HTR-8/SVneo (cell line): ENCODE results near the gene VRK2.
"Not testable (repeated sequence)": the region's sequence is repeated elsewhere in the genome, so short reads cannot be mapped to it uniquely, and the experiment has no call there.

Source experiments
- DNase-seq: peaks from one replicate; pipeline ENCODE4 v3.0.0; 2011; ENCODE audit warnings: low spot score, mixed read lengths; ENCODE audit not compliant: insufficient read length
- FAIRE-seq: peaks from 2 replicates; lab custom pipeline; 2011; peaks lifted over from hg19 to GRCh38; lab: Jason Lieb, UNC

Gene VRK2

GRCh38 chr2:58052978-58053377 lies 6.4 kb downstream of the VRK2 start:
- DNase-seq (no peak), FAIRE-seq (no peak)

GRCh38 chr2:58054264-58054663 lies 7.7 kb downstream of the VRK2 start:
- FAIRE-seq (no peak), DNase-seq (no peak)

- no peak for FAIRE-seq
- no peak for DNase-seq
Observed at GRCh38 chr2:58055033-58055786, 8.6 kb downstream of the VRK2 start.

- FAIRE-seq (no peak), DNase-seq (no peak)
Observed at GRCh38 chr2:58056192-58056916, 9.7 kb downstream of the VRK2 start.

- no peak for FAIRE-seq
- DNase-seq: no peak
Observed at GRCh38 chr2:58057707-58058530, 11.3 kb downstream of the VRK2 start.

- FAIRE-seq: no peak
- no peak for DNase-seq
Observed at GRCh38 chr2:58063641-58064040, 17.0 kb downstream of the VRK2 start.

GRCh38 chr2:58064086-58064485 lies 17.5 kb downstream of the VRK2 start:
- no peak for FAIRE-seq
- DNase-seq: no peak

GRCh38 chr2:58065248-58065647 lies 18.6 kb downstream of the VRK2 start:
- FAIRE-seq (no peak), DNase-seq (no peak)

GRCh38 chr2:58067001-58067400 lies 20.4 kb downstream of the VRK2 start:
- no peak for FAIRE-seq
- DNase-seq: no peak

GRCh38 chr2:58070765-58071164 lies 24.2 kb downstream of the VRK2 start:
- FAIRE-seq: no peak
- DNase-seq: no peak

GRCh38 chr2:58072102-58072501 lies 25.5 kb downstream of the VRK2 start:
- no peak for DNase-seq
- no peak for FAIRE-seq

GRCh38 chr2:58073008-58073407 lies 26.4 kb downstream of the VRK2 start:
- DNase-seq: no peak
- FAIRE-seq: no peak

GRCh38 chr2:58073751-58074150 lies 27.1 kb downstream of the VRK2 start:
- no peak for DNase-seq
- no peak for FAIRE-seq

GRCh38 chr2:58081000-58081399 lies 34.4 kb downstream of the VRK2 start:
- DNase-seq (no peak), FAIRE-seq (no peak)

GRCh38 chr2:58089081-58089480 lies 42.5 kb downstream of the VRK2 start:
- DNase-seq: no peak
- no peak for FAIRE-seq

- DNase-seq, FAIRE-seq: not testable (repeated sequence)
Observed at GRCh38 chr2:58092772-58093171, 46.2 kb downstream of the VRK2 start.

- DNase-seq (no peak), FAIRE-seq (no peak)
Observed at GRCh38 chr2:58097025-58097424, 50.4 kb downstream of the VRK2 start.

GRCh38 chr2:58098254-58099095 lies 51.9 kb downstream of the VRK2 start:
- FAIRE-seq (no peak), DNase-seq (no peak)

- FAIRE-seq: peak; percentile 20
Observed at GRCh38 chr2:58099096-58099769, 52.6 kb downstream of the VRK2 start.

More at GRCh38 chr2:58099096-58099769, 52.6 kb downstream of the VRK2 start:
- no peak for DNase-seq
